Naive thymus-derived CD4-positive, alpha-beta T cell (primary cell): ENCODE data around the gene PDF. TPM values are rescaled to one million over a fixed set of nuclear protein-coding genes. Genes with fewer than 3 reads are reported as not detected.

Experiments used
- ATAC-seq: fragments of 150-1000 bp; cut with Tn5 transposase; 2 replicates; pipeline ENCODE4 v1.10.0; 2021; ENCODE audit warnings: mild to moderate bottlenecking, moderate library complexity
- CTCF ChIA-PET: fragments of 350-600 bp; sonication (Branson Sonifier 250); formaldehyde crosslinking; loops from one replicate; lab custom pipeline; 2021; ENCODE audit warnings: antibody characterized with exemption; lab: Charles Lee
- POLR2A ChIA-PET: fragments of 350-600 bp; sonication (Branson Sonifier 250); formaldehyde crosslinking; loops from one replicate; lab custom pipeline; 2021; ENCODE audit warnings: antibody characterized with exemption, inconsistent platforms; lab: Charles Lee
- DNase-seq, 9 donors: peaks; one replicate each; pipeline versions ENCODE4 v3.0.0 to v3.0.0-alpha.2; 2020 to 2022; ENCODE audit warnings: mixed read lengths in 1 of 9
- H3K27ac ChIP-seq: one replicate; pipeline ENCODE4 v1.7.0; 2013; ENCODE audit warnings: mild to moderate bottlenecking, low read depth, low read length, moderate library complexity
- H3K27me3 ChIP-seq, 2 donors: one replicate each; pipeline ENCODE4 v1.7.0; 2013; ENCODE audit warnings: low read length in 2 of 2, mild to moderate bottlenecking in 2 of 2, moderate library complexity in 2 of 2; ENCODE audit not compliant: control insufficient read depth in 2 of 2, insufficient read depth in 2 of 2
- H3K36me3 ChIP-seq, 3 experiments: 1 replicate in 2 of 3; 2 replicates in 1 of 3; pipeline ENCODE4 v1.7.0; 2013; ENCODE audit warnings: low read length in 3 of 3, mild to moderate bottlenecking in 3 of 3, moderate library complexity in 1 of 3; ENCODE audit not compliant: insufficient read depth in 3 of 3, control insufficient read depth in 2 of 3
- H3K4me1 ChIP-seq, 2 donors: one replicate each; pipeline ENCODE4 v1.7.0; 2013; ENCODE audit warnings: low read length in 2 of 2, mild to moderate bottlenecking in 2 of 2, moderate library complexity in 1 of 2; ENCODE audit not compliant: control insufficient read depth in 2 of 2, insufficient read depth in 2 of 2
- H3K4me3 ChIP-seq: 2 replicates; pipeline ENCODE4 v1.7.0; 2013; ENCODE audit warnings: mild to moderate bottlenecking, low read length
- H3K9me3 ChIP-seq, 3 experiments: 1 replicate in 2 of 3; 2 replicates in 1 of 3; pipeline ENCODE4 v1.7.0; 2013; ENCODE audit warnings: low read length in 3 of 3; ENCODE audit not compliant: control insufficient read depth in 2 of 3
- H3K27ac Mint-ChIP-seq, 9 donors: one replicate each; pipeline ENCODE4 v1.8.0; 2020 to 2022; ENCODE audit warnings: mixed read lengths in 9 of 9, mild to moderate bottlenecking in 8 of 9, moderate library complexity in 5 of 9, inconsistent platforms in 2 of 9
- H3K27me3 Mint-ChIP-seq, 5 donors: one replicate each; pipeline ENCODE4 v1.8.0; 2021 to 2022; ENCODE audit warnings: mixed read lengths in 5 of 5, mild to moderate bottlenecking in 1 of 5
- H3K36me3 Mint-ChIP-seq, 5 donors: one replicate each; pipeline ENCODE4 v1.8.0; 2020 to 2022; ENCODE audit warnings: mixed read lengths in 5 of 5, mild to moderate bottlenecking in 3 of 5, inconsistent platforms in 1 of 5
- H3K4me1 Mint-ChIP-seq, 7 donors: one replicate each; pipeline ENCODE4 v1.8.0; 2020 to 2022; ENCODE audit warnings: mixed read lengths in 7 of 7, mild to moderate bottlenecking in 3 of 7, inconsistent platforms in 1 of 7
- H3K4me3 Mint-ChIP-seq, 10 donors: one replicate each; pipeline ENCODE4 v1.8.0; 2020 to 2022; ENCODE audit warnings: mild to moderate bottlenecking in 10 of 10, mixed read lengths in 10 of 10, moderate library complexity in 6 of 10, inconsistent platforms in 2 of 10
- H3K9me3 Mint-ChIP-seq, 11 donors: one replicate each; pipeline ENCODE4 v1.8.0; 2020 to 2022; ENCODE audit warnings: mixed read lengths in 11 of 11, mild to moderate bottlenecking in 4 of 11, inconsistent platforms in 1 of 11, moderate library complexity in 1 of 11
- intact Hi-C, 2 donors: fragments of 100-400 bp; cut with micrococcal nuclease; formaldehyde crosslinking; loops; one replicate each; pipeline ENCODE4 v1.15.1; 2023
- polyA plus RNA-seq, 2 donors: library from polyadenylated mRNA; unstranded; fragments of 300-500 nt; fragmentation: Illumina TruSeq; gene quantifications; one replicate each; pipeline ENCODE4 v1.2.3, GENCODE V29; 2021
- total RNA-seq, 6 experiments: library from RNA in 5 of 6; stranded (reverse) in 5 of 6; gene quantifications; 1 replicate in 5 of 6; 2 replicates in 1 of 6; pipeline ENCODE4 v1.2.3 and lab custom pipeline; 2021 to 2026

Gene PDF
- total and polyA plus RNA-seq, 7 experiments from 2014 or later = 4.6 to 24.5 (median 11.4) TPM

GRCh38 chr16:69345923-69346322 lies 15.5 kb upstream of the PDF start:
- intact Hi-C loops = no loop called here
- H3K36me3 ChIP-seq = peaks cover 0 to 37% (median 6%) of the 10 kb centered on the region in 3 experiments

GRCh38 chr16:69344171-69344570 lies 13.8 kb upstream of the PDF start:
- no peak overlapping the region for H3K4me3 ChIP-seq
- intact Hi-C loops = no loop called here
- peaks cover 14 to 35% (median 25%) of the 10 kb centered on the region in 7 donors for H3K4me1 Mint-ChIP-seq
- H3K27me3 Mint-ChIP-seq = no peaks in the 10 kb centered on the region
- no peaks in the 10 kb centered on the region for H3K9me3 Mint-ChIP-seq
- ATAC-seq (no peak), DNase-seq (no peak)
- no peaks in the 10 kb centered on the region for H3K9me3 ChIP-seq
- POLR2A ChIA-PET = no interaction called here
- no peaks in the 10 kb centered on the region for H3K27me3 ChIP-seq
- H3K4me3 Mint-ChIP-seq = no peak overlapping the region
- H3K27ac ChIP-seq = no peak overlapping the region
- peaks cover 0 to 35% (median 6%) of the 10 kb centered on the region in 3 experiments for H3K36me3 ChIP-seq
- H3K27ac Mint-ChIP-seq = no peak overlapping the region
- peaks cover 11 to 15% of the 10 kb centered on the region in 2 donors for H3K4me1 ChIP-seq
- CTCF ChIA-PET = interaction anchor here (0.7 kb wide), 1 partner anchor 9 kb away, joined by 3 read pairs; no protein-coding TSS in a partner anchor
- H3K36me3 Mint-ChIP-seq = peaks cover 7 to 31% (median 10%) of the 10 kb centered on the region in 5 donors

More at GRCh38 chr16:69345923-69346322, 15.5 kb upstream of the PDF start:
- CTCF ChIA-PET = no interaction called here
- Mint-ChIP-seq H3K27ac (no peak overlapping the region), H3K9me3 (no peaks in the 10 kb centered on the region), H3K4me1 (peaks cover 0 to 18% (median 13%) of the 10 kb centered on the region in 7 donors), H3K27me3 (no peaks in the 10 kb centered on the region), H3K36me3 (peaks cover 0 to 26% (median 5%) of the 10 kb centered on the region in 5 donors), H3K4me3 (no peak overlapping the region)
- Histone ChIP-seq H3K27ac (no peak overlapping the region), H3K9me3 (no peaks in the 10 kb centered on the region), H3K27me3 (no peaks in the 10 kb centered on the region), H3K4me1 (peaks cover 2 to 5% of the 10 kb centered on the region in 2 donors), H3K4me3 (no peak overlapping the region)
- peak; percentile 73 for ATAC-seq
- DNase-seq = no peak
- POLR2A ChIA-PET = no interaction called here

GRCh38 chr16:69340095-69340644 lies 9.8 kb upstream of the PDF start:
- Mint-ChIP-seq H3K4me1 (peaks cover 31 to 63% (median 49%) of the 10 kb centered on the region in 7 donors), H3K27ac (peak overlapping the region; percentile 95 to 99 (median 98)), H3K4me3 (peak overlapping the region; percentile 97 to 100 (median 99)), H3K27me3 (no peaks in the 10 kb centered on the region), H3K36me3 (peaks cover 5 to 29% (median 20%) of the 10 kb centered on the region in 5 donors), H3K9me3 (no peaks in the 10 kb centered on the region)
- ChIA-PET POLR2A (interaction anchor here (0.7 to 5.1 kb wide), 11 partner anchors 10 to 224 kb away, joined by 3 to 46 read pairs (median 4); partner anchors contain the start of genes PDF and VPS4A), CTCF (interaction anchor here (0.6 to 2.5 kb wide), 3 partner anchors 10 to 781 kb away, joined by 3 to 13 read pairs (median 4); partner anchors contain the start of gene PDF)
- H3K4me1 ChIP-seq = peaks cover 20 to 25% of the 10 kb centered on the region in 2 donors
- intact Hi-C loops = no loop called here
- no peaks in the 10 kb centered on the region for H3K9me3 ChIP-seq
- H3K36me3 ChIP-seq = peaks cover 8 to 48% (median 8%) of the 10 kb centered on the region in 3 experiments
- ATAC-seq (no peak), DNase-seq (peak in 2 of 9 donors; percentile 8 to 20)
- peak overlapping the region; percentile 80 for H3K4me3 ChIP-seq
- H3K27me3 ChIP-seq = no peaks in the 10 kb centered on the region
- peak overlapping the region; percentile 86 for H3K27ac ChIP-seq

- CTCF ChIA-PET = interaction anchor here (2.5 kb wide), 1 partner anchor 9 kb away, joined by 13 read pairs; the partner anchor contains the start of gene PDF
- H3K27ac ChIP-seq = peak within 1 kb of the TSS; percentile 86
- H3K9me3 ChIP-seq = no peaks in the 10 kb centered on the region
- Mint-ChIP-seq H3K27me3 (no peaks in the 10 kb centered on the region), H3K4me3 (peak within 1 kb of the TSS; percentile 97 to 100 (median 99)), H3K9me3 (no peaks in the 10 kb centered on the region), H3K36me3 (peaks cover 9 to 34% (median 20%) of the 10 kb centered on the region in 5 donors), H3K27ac (peak within 1 kb of the TSS; percentile 95 to 99 (median 98)), H3K4me1 (peaks cover 31 to 70% (median 49%) of the 10 kb centered on the region in 7 donors)
- peak within 1 kb of the TSS; percentile 80 for H3K4me3 ChIP-seq
- peaks cover 20 to 25% of the 10 kb centered on the region in 2 donors for H3K4me1 ChIP-seq
- POLR2A ChIA-PET = interaction anchor here (0.6 to 5.1 kb wide), 13 partner anchors 10 to 950 kb away, joined by 3 to 46 read pairs (median 4); partner anchors contain the start of genes AARS1, PDF, TERF2 and VPS4A
- no peaks in the 10 kb centered on the region for H3K27me3 ChIP-seq
- H3K36me3 ChIP-seq = peaks cover 11 to 55% (median 13%) of the 10 kb centered on the region in 3 experiments
- intact Hi-C loops = loop anchor here (1.0 to 10.0 kb wide), 13 partner anchors 9 to 1255 kb away; partner anchors contain the start of genes CYB5B (in 2 of the 2), PDF (in 2 of the 2), VPS4A (in 2 of the 2) and CHTF8 (in 1 of the 2)
- ATAC-seq (peak; percentile 95), DNase-seq (peak; percentile 78 to 91 (median 90))
Measured at GRCh38 chr16:69339289-69340094, 9.1 kb upstream of the PDF start, which contains the start of the genes COG8 and NIP7. TSS of gene COG8 (minus strand) at chr16:69339564. CDS start at chr16:69339552, 12 bp downstream. TSS of gene NIP7 (plus strand) at chr16:69339772. CDS start at chr16:69339830, 58 bp downstream.

- no peak for ATAC-seq
Measured at GRCh38 chr16:69338557-69339288, 8.3 kb upstream of the PDF start.

More at GRCh38 chr16:69338557-69339288, 8.3 kb upstream of the PDF start:
- peaks cover 20 to 25% of the 10 kb centered on the region in 2 donors for H3K4me1 ChIP-seq
- CTCF ChIA-PET = interaction anchor here (0.6 to 1.2 kb wide), 2 partner anchors 12 to 90 kb away, joined by 3 to 5 read pairs; no protein-coding TSS in a partner anchor
- H3K27ac Mint-ChIP-seq = peak overlapping the region; percentile 92 to 99 (median 98)
- peak overlapping the region; percentile 97 to 100 (median 99) for H3K4me3 Mint-ChIP-seq
- peak in 1 of 9 donors; percentile 66 for DNase-seq
- H3K4me3 ChIP-seq = peak overlapping the region; percentile 80
- POLR2A ChIA-PET = interaction anchor here (0.6 to 5.1 kb wide), 12 partner anchors 9 to 951 kb away, joined by 3 to 46 read pairs (median 4); partner anchors contain the start of genes AARS1, PDF, TERF2 and TMED6
- peaks cover 17 to 57% (median 18%) of the 10 kb centered on the region in 3 experiments for H3K36me3 ChIP-seq
- intact Hi-C loops = loop anchor here (1.0 to 10.0 kb wide), 13 partner anchors 8 to 1254 kb away; partner anchors contain the start of genes CYB5B (in 2 of the 2), PDF (in 2 of the 2), VPS4A (in 2 of the 2) and CHTF8 (in 1 of the 2)
- H3K9me3 Mint-ChIP-seq = no peaks in the 10 kb centered on the region
- H3K4me1 Mint-ChIP-seq = peaks cover 36 to 77% (median 55%) of the 10 kb centered on the region in 7 donors
- no peaks in the 10 kb centered on the region for H3K27me3 ChIP-seq
- no peaks in the 10 kb centered on the region for H3K27me3 Mint-ChIP-seq
- no peaks in the 10 kb centered on the region for H3K9me3 ChIP-seq
- peak overlapping the region; percentile 86 for H3K27ac ChIP-seq
- H3K36me3 Mint-ChIP-seq = peaks cover 9 to 39% (median 26%) of the 10 kb centered on the region in 5 donors
